ENCODE data around the gene MARCHF4. TPM values are rescaled to one million over a fixed set of nuclear protein-coding genes. Genes with fewer than 3 reads are reported as not detected.
A peak's percentile ranks its signal among the peaks of the same experiment; 100 is the strongest.

The MARCHF4 gene
- total and polyA plus RNA-seq, 8 donors = 0.10 to 0.55 (median 0.40) TPM; not detected in 4

GRCh38 chr2:216344206-216344949 is 27.9 kb downstream of the MARCHF4 start:
- peaks cover 0 to 16% (median 7%) of the 10 kb centered on the region in 4 donors for H3K4me1 ChIP-seq
- TF ChIP-seq EP300 (IDR thresholded peaks at IDR 0.05) = no peak
- no peak for TF ChIP-seq POLR2A (IDR thresholded peaks at IDR 0.05)
- TF ChIP-seq CTCF (IDR thresholded peaks at IDR 0.05) = no peak
- TF ChIP-seq POLR2AphosphoS5 (IDR thresholded peaks at IDR 0.05) = no peak
- peaks cover 0 to 9% (median 0%) of the 10 kb centered on the region in 3 donors for H3K27me3 ChIP-seq
- H3K9me3 ChIP-seq = no peaks in the 10 kb centered on the region
- no peak overlapping the region for H3K4me3 ChIP-seq
- DNase-seq = no peak
- no peaks in the 10 kb centered on the region for H3K36me3 ChIP-seq
- WGBS, 5 donors = 61 to 69% (median 66%) methylated on average over 9 of the region's 9 CpGs
- H3K27ac ChIP-seq = no peak overlapping the region
- intact Hi-C loops (cut with DNase I; ENCODE audit: low total_unique reads) = no loop called here

GRCh38 chr2:216343221-216343980 is 28.9 kb downstream of the MARCHF4 start:
- no peaks in the 10 kb centered on the region for H3K36me3 ChIP-seq
- no peaks in the 10 kb centered on the region for H3K9me3 ChIP-seq
- intact Hi-C loops (cut with DNase I; ENCODE audit: low total_unique reads) = no loop called here
- no peak for DNase-seq
- 66 to 72% (median 67%) methylated on average over 7 of the region's 7 CpGs for WGBS, 5 donors
- TF ChIP-seq POLR2AphosphoS5 (IDR thresholded peaks at IDR 0.05) (no peak), POLR2A (IDR thresholded peaks at IDR 0.05) (no peak), EP300 (IDR thresholded peaks at IDR 0.05) (no peak), CTCF (IDR thresholded peaks at IDR 0.05) (no peak)
- H3K27me3 ChIP-seq = peaks cover 0 to 9% (median 0%) of the 10 kb centered on the region in 3 donors
- H3K27ac ChIP-seq = no peak overlapping the region
- peaks cover 0 to 16% (median 7%) of the 10 kb centered on the region in 4 donors for H3K4me1 ChIP-seq
- H3K4me3 ChIP-seq = no peak overlapping the region

DNA sequence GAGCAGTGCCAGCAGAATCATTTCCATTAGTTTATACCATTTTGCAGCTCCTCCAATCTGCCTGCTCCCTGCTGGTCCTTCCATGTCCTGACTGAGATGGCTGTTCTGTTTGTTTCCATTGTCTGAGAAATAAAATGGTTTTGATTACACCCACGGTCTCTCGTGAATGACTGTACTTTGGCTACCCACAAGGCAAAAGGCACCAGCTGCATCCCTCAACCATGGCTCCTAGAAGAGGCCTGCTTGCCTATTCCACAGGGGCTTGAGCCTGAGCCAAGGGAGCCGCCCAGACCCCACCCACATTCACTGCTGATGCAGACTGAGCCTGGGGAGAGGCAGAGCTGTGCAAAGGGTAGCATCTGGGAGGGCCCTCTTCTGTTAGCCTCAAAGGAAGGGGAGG is 31.2 kb downstream of the MARCHF4 start:
- DNase-seq = peak in 1 of 2 donors; percentile 18
- intact Hi-C loops (cut with DNase I; ENCODE audit: low total_unique reads) = no loop called here
- Histone ChIP-seq H3K9me3 (no peaks in the 10 kb centered on the region), H3K27ac (no peak overlapping the region), H3K36me3 (no peaks in the 10 kb centered on the region), H3K4me3 (no peak overlapping the region), H3K4me1 (peaks cover 0 to 16% (median 7%) of the 10 kb centered on the region in 4 donors), H3K27me3 (peaks cover 0 to 9% (median 0%) of the 10 kb centered on the region in 3 donors)
- TF ChIP-seq CTCF (IDR thresholded peaks at IDR 0.05) (no peak), EP300 (IDR thresholded peaks at IDR 0.05) (no peak), POLR2A (IDR thresholded peaks at IDR 0.05) (no peak), POLR2AphosphoS5 (IDR thresholded peaks at IDR 0.05) (no peak)
- 35 to 54% (median 44%) methylated on average over 3 of the region's 3 CpGs for WGBS, 5 donors

GRCh38 chr2:216340280-216340631 is 32.0 kb downstream of the MARCHF4 start:
- peaks cover 0 to 3% (median 0%) of the 10 kb centered on the region in 3 donors for H3K27me3 ChIP-seq
- no peak for TF ChIP-seq POLR2AphosphoS5 (IDR thresholded peaks at IDR 0.05)
- TF ChIP-seq EP300 (IDR thresholded peaks at IDR 0.05) = no peak
- no peak for TF ChIP-seq CTCF (IDR thresholded peaks at IDR 0.05)
- no peak for TF ChIP-seq POLR2A (IDR thresholded peaks at IDR 0.05)
- 20 to 38% (median 27%) methylated on average over 1 of the region's 1 CpG for WGBS, 5 donors
- DNase-seq = no peak
- intact Hi-C loops (cut with DNase I; ENCODE audit: low total_unique reads) = no loop called here
- H3K4me3 ChIP-seq = no peak overlapping the region
- no peaks in the 10 kb centered on the region for H3K9me3 ChIP-seq
- no peaks in the 10 kb centered on the region for H3K36me3 ChIP-seq
- H3K4me1 ChIP-seq = peaks cover 0 to 16% (median 7%) of the 10 kb centered on the region in 4 donors
- peak overlapping the region in 1 of 5 donors; percentile 5 for H3K27ac ChIP-seq

Data from stomach (tissue), 9 donors.